ENCODE measurements around the gene PHF13. TPM values are rescaled to one million over a fixed set of nuclear protein-coding genes. Genes with fewer than 3 reads are reported as not detected.

PHF13 gene
- polyA plus RNA-seq, 1 donor (not counting 4 experiments of a cell fraction or from before 2014, with no cell fraction given): 4.5 TPM

GRCh38 chr1:6585841-6586240 is 27.7 kb upstream of the PHF13 start:
- Histone ChIP-seq H3K36me3 (ENCODE audit: control insufficient read depth in 2 of 2, extremely low read depth in 1 of 2, insufficient read depth in 2 of 2, low read length in 2 of 2) (peaks cover 11 to 35% of the 10 kb centered on the region in 2 experiments), H4K20me1 (ENCODE audit: control insufficient read depth, extremely low read depth, insufficient read depth, low read length) (peaks cover 29% of the 10 kb centered on the region), H2AFZ (ENCODE audit: control insufficient read depth, low read length) (no peak overlapping the region), H3K4me3 (ENCODE audit: control insufficient read depth in 2 of 3, extremely low read depth in 1 of 3, insufficient read depth in 2 of 3, low read depth in 1 of 3, low read length in 3 of 3) (no peak overlapping the region), H3K9me1 (ENCODE audit: control insufficient read depth, extremely low read depth, insufficient read depth, low read length) (peaks cover 7% of the 10 kb centered on the region), H3K27ac (ENCODE audit: control insufficient read depth, insufficient read depth, low read length) (no peak overlapping the region), H3K4me2 (ENCODE audit: control insufficient read depth, extremely low read depth, insufficient read depth, low read depth, low read length) (no peak overlapping the region), H3K9me3 (ENCODE audit: control insufficient read depth, low read depth, low read length) (no peaks in the 10 kb centered on the region), H3K9ac (ENCODE audit: control insufficient read depth, extremely low read depth, insufficient read depth, low read length) (no peak overlapping the region), H3K79me2 (ENCODE audit: control insufficient read depth, insufficient read depth, low read length) (peaks cover 8% of the 10 kb centered on the region), H3K4me1 (ENCODE audit: control insufficient read depth, extremely low read depth, insufficient read depth, low read length) (peaks cover 47% of the 10 kb centered on the region), H3K27me3 (ENCODE audit: control insufficient read depth, extremely low read depth, insufficient read depth, low read length) (no peaks in the 10 kb centered on the region)
- TF ChIP-seq EZH2 (IDR thresholded peaks at IDR 0.05; ENCODE audit: low read length): no peak
- TF ChIP-seq CTCF (optimal IDR thresholded peaks at IDR 0.05 in 1 of 3, IDR thresholded peaks at IDR 0.05 in 1 of 3, conservative IDR thresholded peaks at IDR 0.05 in 1 of 3; ENCODE audit: extremely low read depth in 1 of 3, insufficient read depth in 2 of 3, low read length in 3 of 3): no peak
- DNase-seq (ENCODE audit: low read depth, low spot score) (no peak), FAIRE-seq (no peak)
- dilution Hi-C loops (cut with MboI; ENCODE audit: extremely low pct_ligation_motif_present, low sequenced_read_pairs): no loop called here

- Histone ChIP-seq H3K27ac (ENCODE audit: control insufficient read depth, insufficient read depth, low read length) (no peak overlapping the region), H3K4me2 (ENCODE audit: control insufficient read depth, extremely low read depth, insufficient read depth, low read depth, low read length) (no peak overlapping the region), H3K9me1 (ENCODE audit: control insufficient read depth, extremely low read depth, insufficient read depth, low read length) (peaks cover 5% of the 10 kb centered on the region), H4K20me1 (ENCODE audit: control insufficient read depth, extremely low read depth, insufficient read depth, low read length) (peaks cover 31% of the 10 kb centered on the region), H3K9me3 (ENCODE audit: control insufficient read depth, low read depth, low read length) (no peaks in the 10 kb centered on the region), H2AFZ (ENCODE audit: control insufficient read depth, low read length) (no peak overlapping the region), H3K27me3 (ENCODE audit: control insufficient read depth, extremely low read depth, insufficient read depth, low read length) (no peaks in the 10 kb centered on the region), H3K79me2 (ENCODE audit: control insufficient read depth, insufficient read depth, low read length) (peaks cover 6% of the 10 kb centered on the region), H3K4me1 (ENCODE audit: control insufficient read depth, extremely low read depth, insufficient read depth, low read length) (peaks cover 43% of the 10 kb centered on the region), H3K4me3 (ENCODE audit: control insufficient read depth in 2 of 3, extremely low read depth in 1 of 3, insufficient read depth in 2 of 3, low read depth in 1 of 3, low read length in 3 of 3) (no peak overlapping the region), H3K36me3 (ENCODE audit: control insufficient read depth in 2 of 2, extremely low read depth in 1 of 2, insufficient read depth in 2 of 2, low read length in 2 of 2) (peaks cover 14 to 40% of the 10 kb centered on the region in 2 experiments), H3K9ac (ENCODE audit: control insufficient read depth, extremely low read depth, insufficient read depth, low read length) (no peak overlapping the region)
- FAIRE-seq (no peak), DNase-seq (ENCODE audit: low read depth, low spot score) (no peak)
- TF ChIP-seq EZH2 (IDR thresholded peaks at IDR 0.05; ENCODE audit: low read length) (no peak), CTCF (optimal IDR thresholded peaks at IDR 0.05 in 1 of 3, IDR thresholded peaks at IDR 0.05 in 1 of 3, conservative IDR thresholded peaks at IDR 0.05 in 1 of 3; ENCODE audit: extremely low read depth in 1 of 3, insufficient read depth in 2 of 3, low read length in 3 of 3) (no peak)
- dilution Hi-C loops (cut with MboI; ENCODE audit: extremely low pct_ligation_motif_present, low sequenced_read_pairs): no loop called here
Observed at GRCh38 chr1:6586404-6586816, 27.1 kb upstream of the PHF13 start.
